ENCODE measurements around the gene TDRD15. TPM values are rescaled to one million over a fixed set of nuclear protein-coding genes. Genes with fewer than 3 reads are reported as not detected.

TDRD15 gene
- total and polyA plus RNA-seq, 2 of the 13 experiments (the other 11 are each of a cell fraction or from before 2014, with no cell fraction given) = 0.12 to 0.29 TPM

DNA sequence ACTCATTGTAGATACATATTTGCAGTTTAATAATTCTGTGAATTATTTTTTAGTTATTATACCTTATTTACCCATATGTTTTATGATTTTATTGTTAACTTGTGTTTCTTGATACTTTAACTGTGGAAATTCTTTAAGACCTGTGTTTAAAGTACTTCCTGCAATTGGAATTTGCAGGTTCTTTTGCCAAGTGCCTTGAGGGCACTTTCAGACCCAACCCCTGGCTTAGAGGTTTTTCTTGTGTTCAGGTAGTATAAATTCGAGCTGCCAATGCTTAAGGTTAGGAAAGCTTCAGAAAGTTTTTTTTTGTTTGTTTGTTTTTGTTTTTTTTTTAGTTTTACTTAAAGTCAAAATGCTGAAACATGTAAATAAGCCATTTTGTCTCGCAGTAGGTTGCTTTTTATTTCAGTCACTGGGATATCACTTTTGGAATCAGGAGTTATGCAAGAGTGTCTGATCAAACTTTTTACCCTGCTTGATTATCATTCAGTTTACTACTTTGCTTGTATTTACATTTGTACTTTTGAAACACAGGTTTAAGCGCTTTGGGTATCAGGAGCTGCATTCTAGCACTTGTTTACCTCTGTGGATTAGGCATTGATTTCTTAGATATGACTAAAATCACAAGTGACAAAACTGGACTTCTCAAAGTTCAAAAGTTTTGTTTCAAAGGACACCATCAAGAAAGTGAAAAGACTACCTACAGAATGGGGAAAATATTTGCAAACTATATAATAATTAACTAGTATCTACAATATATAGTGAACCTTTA is 31.8 kb downstream of the TDRD15 start (continued):
- TF ChIP-seq, protein P1, sequence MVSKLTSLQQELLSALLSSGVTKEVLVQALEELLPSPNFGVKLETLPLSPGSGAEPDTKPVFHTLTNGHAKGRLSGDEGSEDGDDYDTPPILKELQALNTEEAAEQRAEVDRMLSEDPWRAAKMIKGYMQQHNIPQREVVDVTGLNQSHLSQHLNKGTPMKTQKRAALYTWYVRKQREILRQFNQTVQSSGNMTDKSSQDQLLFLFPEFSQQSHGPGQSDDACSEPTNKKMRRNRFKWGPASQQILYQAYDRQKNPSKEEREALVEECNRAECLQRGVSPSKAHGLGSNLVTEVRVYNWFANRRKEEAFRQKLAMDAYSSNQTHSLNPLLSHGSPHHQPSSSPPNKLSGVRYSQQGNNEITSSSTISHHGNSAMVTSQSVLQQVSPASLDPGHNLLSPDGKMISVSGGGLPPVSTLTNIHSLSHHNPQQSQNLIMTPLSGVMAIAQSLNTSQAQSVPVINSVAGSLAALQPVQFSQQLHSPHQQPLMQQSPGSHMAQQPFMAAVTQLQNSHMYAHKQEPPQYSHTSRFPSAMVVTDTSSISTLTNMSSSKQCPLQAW (CRISPR knock-in tag; IDR thresholded peaks at IDR 0.05) = no peak
- TF ChIP-seq ONECUT2 (CRISPR knock-in tag; IDR thresholded peaks at IDR 0.05) (peak; percentile 90), ARHGAP35 (CRISPR knock-in tag; IDR thresholded peaks at IDR 0.05; ENCODE audit: borderline replicate concordance) (no peak), ZNF136 (CRISPR knock-in tag; IDR thresholded peaks at IDR 0.05; ENCODE audit: low read depth) (no peak; the same call in 1 of the 2 replicates), ZZZ3 (CRISPR knock-in tag; IDR thresholded peaks at IDR 0.05; ENCODE audit: borderline replicate concordance) (no peak; the same call in 1 of the 2 replicates), TEAD3 (CRISPR knock-in tag; optimal IDR thresholded peaks at IDR 0.05; ENCODE audit: borderline replicate concordance) (peak; percentile 47), ATF5 (CRISPR knock-in tag; IDR thresholded peaks at IDR 0.05; ENCODE audit: low read depth) (no peak), ZNF12 (CRISPR knock-in tag; IDR thresholded peaks at IDR 0.05) (peak; percentile 31; the same call in 1 of the 2 replicates), ZNF552 (CRISPR knock-in tag; IDR thresholded peaks at IDR 0.05; ENCODE audit: borderline replicate concordance) (no peak), ATRX (CRISPR knock-in tag; IDR thresholded peaks at IDR 0.05; ENCODE audit: borderline replicate concordance) (no peak), ZNF30 (CRISPR knock-in tag; IDR thresholded peaks at IDR 0.05) (no peak), SP4 (CRISPR knock-in tag; IDR thresholded peaks at IDR 0.05) (no peak), KLF11 (CRISPR knock-in tag; IDR thresholded peaks at IDR 0.05) (no peak), CERS6 (CRISPR knock-in tag; IDR thresholded peaks at IDR 0.05) (no peak), ZNF839 (CRISPR knock-in tag; IDR thresholded peaks at IDR 0.05; ENCODE audit: borderline replicate concordance) (no peak), NFKBIZ (CRISPR knock-in tag; IDR thresholded peaks at IDR 0.05) (peak; percentile 68; the same call in 1 of the 2 replicates), MATR3 (CRISPR knock-in tag; IDR thresholded peaks at IDR 0.05) (no peak), GABPB1 (CRISPR knock-in tag; IDR thresholded peaks at IDR 0.05) (no peak), IRX3 (CRISPR knock-in tag; IDR thresholded peaks at IDR 0.05; ENCODE audit: borderline replicate concordance, low read depth) (no peak), ZBTB44 (CRISPR knock-in tag; IDR thresholded peaks at IDR 0.05) (no peak), SATB2 (CRISPR knock-in tag; IDR thresholded peaks at IDR 0.05) (0 out of 2 replicates have a peak, but pooled peaks have one; percentile 46), SNAPC2 (CRISPR knock-in tag; IDR thresholded peaks at IDR 0.05) (no peak; the same call in 1 of the 2 replicates), REXO4 (CRISPR knock-in tag; IDR thresholded peaks at IDR 0.05; ENCODE audit: borderline replicate concordance) (no peak)
- TF ChIP-seq, protein P2, sequence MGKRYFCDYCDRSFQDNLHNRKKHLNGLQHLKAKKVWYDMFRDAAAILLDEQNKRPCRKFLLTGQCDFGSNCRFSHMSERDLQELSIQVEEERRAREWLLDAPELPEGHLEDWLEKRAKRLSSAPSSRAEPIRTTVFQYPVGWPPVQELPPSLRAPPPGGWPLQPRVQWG (CRISPR knock-in tag; IDR thresholded peaks at IDR 0.05; ENCODE audit: borderline replicate concordance, low read depth) = no peak

All from HepG2 (cell line).